GM18505 (cell line): ENCODE measurements around the gene RPL4.

Source experiments
- ATAC-seq: cut with Tn5 transposase; IDR thresholded peaks from one replicate; pipeline ENCODE4 v1.9.1; 2021; ENCODE audit not compliant: unreplicated experiment
- POLR2A ChIP-seq: IDR thresholded peaks from 4 replicates; pipeline ENCODE4 v1.6.1; 2011; ENCODE audit warnings: borderline replicate concordance; ENCODE audit not compliant: insufficient read depth, insufficient read length; ENCODE audit errors: extremely low read depth

The RPL4 gene

GRCh38 chr15:66459818-66460615 lies 44.6 kb downstream of the RPL4 start:
- no peak for TF ChIP-seq POLR2A
- no peak for ATAC-seq

GRCh38 chr15:66456211-66456610 lies 48.4 kb downstream of the RPL4 start:
- TF ChIP-seq POLR2A: no peak
- no peak for ATAC-seq

- no peak for ATAC-seq
- TF ChIP-seq POLR2A: no peak
Observed at GRCh38 chr15:66454143-66454542, 50.5 kb downstream of the RPL4 start.

- no peak for ATAC-seq
Observed at GRCh38 chr15:66452971-66453580, 51.6 kb downstream of the RPL4 start.

GRCh38 chr15:66452420-66452819 lies 52.2 kb downstream of the RPL4 start:
- no peak for ATAC-seq
- TF ChIP-seq POLR2A: no peak

More at GRCh38 chr15:66452971-66453580, 51.6 kb downstream of the RPL4 start:
- no peak for TF ChIP-seq POLR2A
